Endothelial cell of umbilical vein (primary cell): Measurements from ENCODE around the gene ASMT. TPM values are rescaled to one million over a fixed set of nuclear protein-coding genes. Genes with fewer than 3 reads are reported as not detected.

Experiments
- BruUV-seq: library from RNA; stranded (reverse); fragments of 400-500 nt; replicated peaks from 2 replicates; lab custom pipeline; 2021; lab: Mats Ljungman, UMichigan
- CTCF ChIA-PET: fragments of 300-600, 350-600 bp; sonication (Branson Sonifier 250); formaldehyde crosslinking; loops from one replicate; lab custom pipeline; 2021; ENCODE audit warnings: antibody characterized with exemption, inconsistent platforms; lab: Charles Lee
- POLR2A ChIA-PET: fragments of 300-600, 350-600 bp; sonication (Branson Sonifier 250); formaldehyde crosslinking; loops from one replicate; lab custom pipeline; 2021; ENCODE audit warnings: antibody characterized with exemption, inconsistent platforms; lab: Charles Lee
- DNase-seq: peaks from one replicate; pipeline ENCODE4 v3.0.0-alpha.2; 2011; ENCODE audit warnings: low read depth, low spot score
- FAIRE-seq: peaks from 2 replicates; lab custom pipeline; 2011; peaks lifted over from hg19 to GRCh38; lab: Jason Lieb, UNC
- H2AFZ ChIP-seq: 2 replicates; pipeline ENCODE4 v1.6.0; 2012; ENCODE audit warnings: low read depth, low read length, control low read depth, inconsistent platforms
- H3K27ac ChIP-seq: 2 replicates; pipeline ENCODE4 v1.5.1; 2011; ENCODE audit warnings: low read depth, mild to moderate bottlenecking, control low read depth, low read length, moderate library complexity; ENCODE audit not compliant: insufficient read depth
- H3K27me3 ChIP-seq, 2 experiments: 2 replicates each; pipeline versions ENCODE4 v1.6.0 to v1.6.1; 2011; ENCODE audit warnings: low read length in 2 of 2, mixed read lengths in 1 of 2; ENCODE audit not compliant: control insufficient read depth in 2 of 2, insufficient read depth in 2 of 2
- H3K36me3 ChIP-seq, 2 experiments: 2 replicates in 1 of 2; 3 replicates in 1 of 2; pipeline ENCODE4 v1.5.1; 2011; ENCODE audit warnings: low read length in 2 of 2, mild to moderate bottlenecking in 1 of 2, moderate library complexity in 1 of 2; ENCODE audit not compliant: control insufficient read depth in 2 of 2, insufficient read depth in 2 of 2; ENCODE audit errors: extremely low read depth in 1 of 2
- H3K4me1 ChIP-seq: 3 replicates; pipeline ENCODE4 v1.5.1; 2011; ENCODE audit warnings: mild to moderate bottlenecking, low read length; ENCODE audit not compliant: control insufficient read depth, insufficient read depth; ENCODE audit errors: extremely low read depth
- H3K4me2 ChIP-seq: 2 replicates; pipeline ENCODE4 v1.6.1; 2011; ENCODE audit warnings: low read length, control low read depth, mixed read lengths; ENCODE audit not compliant: insufficient read depth
- H3K4me3 ChIP-seq, 3 experiments: fragments of 200-600 bp in 1 of 3; sonication (generic), shearing (Covaris generic) in 1 of 3; replicated peaks in 1 of 3; 2 replicates each; pipeline ENCODE4 v1.5.1; 2011 to 2016; ENCODE audit warnings: control low read depth in 3 of 3, low read length in 3 of 3, mild to moderate bottlenecking in 2 of 3, inconsistent platforms in 1 of 3, low read depth in 1 of 3, moderate library complexity in 1 of 3; ENCODE audit not compliant: insufficient read depth in 1 of 3
- H3K79me2 ChIP-seq: 2 replicates; pipeline ENCODE4 v1.6.0; 2012; ENCODE audit warnings: low read length, inconsistent platforms; ENCODE audit not compliant: control insufficient read depth, insufficient read depth
- H3K9ac ChIP-seq: replicated peaks from 2 replicates; pipeline ENCODE3; 2011; ENCODE audit warnings: low read length, control low read depth; ENCODE audit not compliant: insufficient read depth; ENCODE audit errors: extremely low read depth
- H3K9me1 ChIP-seq: replicated peaks from 3 replicates; pipeline ENCODE4 v1.6.0; 2011; ENCODE audit warnings: mild to moderate bottlenecking, low read length; ENCODE audit not compliant: control insufficient read depth, insufficient read depth; ENCODE audit errors: extremely low read depth
- H3K9me3 ChIP-seq: replicated peaks from 2 replicates; pipeline ENCODE4 v1.5.1; 2012; ENCODE audit warnings: low read length, inconsistent platforms; ENCODE audit not compliant: control insufficient read depth, insufficient read depth
- H4K20me1 ChIP-seq: replicated peaks from 2 replicates; pipeline ENCODE3; 2011; ENCODE audit warnings: mild to moderate bottlenecking, low read length; ENCODE audit not compliant: control insufficient read depth, insufficient read depth; ENCODE audit errors: extremely low read depth
- CTCF ChIP-seq, 2 donors: IDR thresholded peaks; 1 replicate in 1 of 2; 2 replicates in 1 of 2; pipeline ENCODE4 v1.5.1; 2011; ENCODE audit warnings: low read length in 2 of 2, mild to moderate bottlenecking in 2 of 2, moderate library complexity in 2 of 2, control low read depth in 1 of 2, inconsistent platforms in 1 of 2, low read depth in 1 of 2; ENCODE audit not compliant: insufficient read depth in 1 of 2; ENCODE audit errors: extremely low read depth in 1 of 2
- EZH2 ChIP-seq: IDR thresholded peaks from 2 replicates; pipeline ENCODE4 v1.6.1; 2012; ENCODE audit warnings: borderline replicate concordance, low read depth, mild to moderate bottlenecking, moderate library complexity, low read length, inconsistent platforms; ENCODE audit not compliant: severe bottlenecking
- FOS ChIP-seq: IDR thresholded peaks from 2 replicates; pipeline ENCODE4 v1.6.1; 2011; ENCODE audit warnings: mild to moderate bottlenecking, low read length, moderate library complexity, borderline replicate concordance; ENCODE audit not compliant: insufficient read depth
- GATA2 ChIP-seq: IDR thresholded peaks from 2 replicates; pipeline ENCODE4 v1.7.0; 2011; ENCODE audit warnings: low read depth, mild to moderate bottlenecking, moderate library complexity, mixed read lengths, low read length; ENCODE audit not compliant: insufficient read length, insufficient read depth
- JUN ChIP-seq: IDR thresholded peaks from 2 replicates; pipeline ENCODE4 v1.6.1; 2011; ENCODE audit warnings: borderline replicate concordance, low read depth; ENCODE audit not compliant: insufficient read length, insufficient read depth
- MAX ChIP-seq: IDR thresholded peaks from 2 replicates; pipeline ENCODE4 v1.6.1; 2011; ENCODE audit not compliant: insufficient read depth, insufficient read length
- MYC ChIP-seq: IDR thresholded peaks from one replicate; pipeline ENCODE4 v1.6.1; 2011; ENCODE audit warnings: mild to moderate bottlenecking, low read depth, low read length
- POLR2A ChIP-seq: IDR thresholded peaks from 2 replicates; pipeline ENCODE4 v1.6.1; 2012; ENCODE audit warnings: low read depth, mild to moderate bottlenecking, control low read depth, low read length
- POLR2AphosphoS5 ChIP-seq: IDR thresholded peaks from 2 replicates; pipeline ENCODE4 v1.6.1; 2012; ENCODE audit warnings: low read depth, mild to moderate bottlenecking, control low read depth, low read length, moderate library complexity; ENCODE audit not compliant: insufficient read depth
- dilution Hi-C: fragments of 300-500 bp; cut with MboI; formaldehyde crosslinking; loops from one replicate; pipeline ENCODE4 v1.15.0; 2019; ENCODE audit warnings: low sequenced_read_pairs; ENCODE audit not compliant: extremely low pct_ligation_motif_present
- intact Hi-C: fragments of 100-400 bp; cut with micrococcal nuclease; formaldehyde crosslinking; loops from one replicate; pipeline ENCODE4 v1.10.0; 2022
- polyA plus RNA-seq, 4 experiments: library from polyadenylated mRNA; depleted of rRNA in 3 of 4; stranded (reverse) in 3 of 4; unstranded in 1 of 4; fragments of >200 nt; gene quantifications; 2 replicates each; pipeline versions ENCODE4 v1.2.1 to v1.2.3, GENCODE V29; 2011 to 2012; ENCODE audit warnings: missing spikeins in 1 of 4
- total RNA-seq: library from RNA; stranded (reverse); gene quantifications from 2 replicates; pipeline ENCODE4 v1.2.3, GENCODE V29; 2021

ASMT gene
- total and polyA plus RNA-seq, 2 donors (not counting 3 experiments of a cell fraction or from before 2014, with no cell fraction given), result not detected

GRCh38 chrX:1601768-1602085, 13.1 kb upstream of the ASMT start:
- TF ChIP-seq FOS, result no peak
- no peak for TF ChIP-seq EZH2
- TF ChIP-seq POLR2A, result no peak
- TF ChIP-seq MYC, result no peak
- TF ChIP-seq GATA2, result no peak
- TF ChIP-seq POLR2AphosphoS5, result no peak
- no peak for TF ChIP-seq MAX
- TF ChIP-seq CTCF (IDR thresholded peaks at IDR 0.05; ENCODE audit: extremely low read depth in 1 of 2, insufficient read depth in 1 of 2, low read depth in 1 of 2, low read length in 2 of 2), result no peak
- TF ChIP-seq JUN, result no peak
- POLR2A ChIA-PET, result no interaction called here
- H3K9ac ChIP-seq, result no peak overlapping the region

More at GRCh38 chrX:1601768-1602085, 13.1 kb upstream of the ASMT start:
- Histone ChIP-seq H3K9me3 (no peaks in the 10 kb centered on the region), H3K9me1 (no peaks in the 10 kb centered on the region), H3K4me1 (no peaks in the 10 kb centered on the region), H3K4me3 (no peak overlapping the region), H3K27me3 (no peaks in the 10 kb centered on the region), H3K79me2 (peaks cover 10% of the 10 kb centered on the region), H3K36me3 (peaks cover 26 to 51% of the 10 kb centered on the region in 2 experiments), H3K4me2 (no peak overlapping the region), H3K27ac (no peak overlapping the region), H2AFZ (no peak overlapping the region), H4K20me1 (no peaks in the 10 kb centered on the region)
- CTCF ChIA-PET, result no interaction called here
- DNase-seq (no peak), FAIRE-seq (no peak)
- dilution Hi-C loops (no loop called here), intact Hi-C loops (no loop called here)
- no TSS peak for BruUV-seq
